Esophagus muscularis mucosa (tissue), 3 donors: ENCODE data around the gene NR2C2AP.
"Not testable (repeated sequence)": the region's sequence is repeated elsewhere in the genome, so short reads cannot be mapped to it uniquely, and the experiment has no call there.

ENCODE experiments used
- POLR2A ChIP-seq: fragments of 450-650 bp; IDR thresholded peaks from one replicate; pipeline ENCODE4 v1.6.1; 2017; ENCODE audit warnings: antibody characterized with exemption, moderate library complexity, mild to moderate bottlenecking, low read depth
- POLR2AphosphoS5 ChIP-seq, 2 donors: sonication (generic); formaldehyde crosslinking; IDR thresholded peaks; one replicate each; pipeline ENCODE4 v1.6.1; 2017; ENCODE audit warnings: antibody characterized with exemption in 2 of 2
- TF ChIP-seq, protein P1 (sequence below), 3 experiments: fragments of 200-600 bp in 2 of 3; fragments of 450-650 bp in 1 of 3; sonication (generic) in 2 of 3; IDR thresholded peaks; one replicate each; pipeline ENCODE4 v1.5.1; 2017 to 2019; ENCODE audit warnings: antibody characterized with exemption in 3 of 3, mild to moderate bottlenecking in 2 of 3, moderate library complexity in 1 of 3

DNA sequence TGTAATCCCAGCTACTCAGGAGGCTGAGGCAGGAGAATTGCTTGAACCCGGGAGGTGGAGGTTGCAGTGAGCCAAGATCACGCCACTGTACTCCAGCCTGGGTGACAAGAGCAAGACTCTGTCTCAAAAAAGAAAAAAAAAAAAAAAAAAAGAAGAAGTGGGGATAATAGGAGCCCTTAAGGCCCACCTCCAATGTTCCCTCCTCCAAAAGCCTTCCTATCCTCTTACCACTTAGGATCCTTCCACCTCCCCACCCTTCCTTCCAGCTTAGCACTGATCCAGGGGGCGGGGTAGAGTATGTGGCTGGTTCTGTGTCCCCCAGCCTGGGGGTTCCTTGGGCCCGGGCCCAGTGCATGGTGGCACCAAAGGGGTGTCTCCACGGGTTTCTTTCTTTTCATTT, 30.0 kb downstream of the NR2C2AP start:
- TF ChIP-seq, protein P1, sequence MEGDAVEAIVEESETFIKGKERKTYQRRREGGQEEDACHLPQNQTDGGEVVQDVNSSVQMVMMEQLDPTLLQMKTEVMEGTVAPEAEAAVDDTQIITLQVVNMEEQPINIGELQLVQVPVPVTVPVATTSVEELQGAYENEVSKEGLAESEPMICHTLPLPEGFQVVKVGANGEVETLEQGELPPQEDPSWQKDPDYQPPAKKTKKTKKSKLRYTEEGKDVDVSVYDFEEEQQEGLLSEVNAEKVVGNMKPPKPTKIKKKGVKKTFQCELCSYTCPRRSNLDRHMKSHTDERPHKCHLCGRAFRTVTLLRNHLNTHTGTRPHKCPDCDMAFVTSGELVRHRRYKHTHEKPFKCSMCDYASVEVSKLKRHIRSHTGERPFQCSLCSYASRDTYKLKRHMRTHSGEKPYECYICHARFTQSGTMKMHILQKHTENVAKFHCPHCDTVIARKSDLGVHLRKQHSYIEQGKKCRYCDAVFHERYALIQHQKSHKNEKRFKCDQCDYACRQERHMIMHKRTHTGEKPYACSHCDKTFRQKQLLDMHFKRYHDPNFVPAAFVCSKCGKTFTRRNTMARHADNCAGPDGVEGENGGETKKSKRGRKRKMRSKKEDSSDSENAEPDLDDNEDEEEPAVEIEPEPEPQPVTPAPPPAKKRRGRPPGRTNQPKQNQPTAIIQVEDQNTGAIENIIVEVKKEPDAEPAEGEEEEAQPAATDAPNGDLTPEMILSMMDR (IDR thresholded peaks at IDR 0.05) = not testable (repeated sequence)
- not testable (repeated sequence) for TF ChIP-seq POLR2AphosphoS5 (IDR thresholded peaks at IDR 0.05); POLR2A
